Vagina (tissue), 2 donors: ENCODE measurements around the gene OTULIN. TPM values are rescaled to one million over a fixed set of nuclear protein-coding genes. Genes with fewer than 3 reads are reported as not detected.

Experiments used
- DNase-seq, 2 donors: peaks; one replicate each; pipeline ENCODE4 v3.0.0-alpha.2; 2017; ENCODE audit errors: extremely low spot score in 2 of 2
- H3K27ac ChIP-seq: fragments of 200-600 bp; sonication (generic); one replicate; pipeline ENCODE4 v1.5.1; 2019
- H3K27me3 ChIP-seq: fragments of 200-600 bp; sonication (generic); one replicate; pipeline ENCODE4 v1.5.1; 2019
- H3K36me3 ChIP-seq, 2 donors: fragments of 200-600 bp; sonication (generic); one replicate each; pipeline ENCODE4 v1.5.1; 2017 to 2019
- H3K4me1 ChIP-seq: fragments of 200-600 bp; sonication (generic); one replicate; pipeline ENCODE4 v1.5.1; 2019
- H3K4me3 ChIP-seq, 2 donors: fragments of 200-600 bp; sonication (generic); 1 replicate in 1 of 2; 2 replicates in 1 of 2; pipeline ENCODE4 v1.5.1; 2016 to 2019
- H3K9me3 ChIP-seq: fragments of 200-600 bp; sonication (generic); one replicate; pipeline ENCODE4 v1.5.1; 2019
- CTCF ChIP-seq, 3 experiments: fragments of 450-650 bp in 2 of 3; fragments of 200-600 bp in 1 of 3; sonication (generic) in 1 of 3; IDR thresholded peaks; one replicate each; pipeline ENCODE4 v1.5.1; 2017 to 2019; ENCODE audit warnings: antibody characterized with exemption in 3 of 3, mild to moderate bottlenecking in 2 of 3, moderate library complexity in 2 of 3
- POLR2A ChIP-seq, 2 donors: fragments of 450-650 bp; IDR thresholded peaks; one replicate each; pipeline ENCODE4 v1.6.1; 2017; ENCODE audit warnings: antibody characterized with exemption in 2 of 2, mild to moderate bottlenecking in 2 of 2, moderate library complexity in 2 of 2
- POLR2AphosphoS5 ChIP-seq, 2 donors: sonication (generic); formaldehyde crosslinking; IDR thresholded peaks; one replicate each; pipeline ENCODE4 v1.9.0; 2017; ENCODE audit warnings: antibody characterized with exemption in 2 of 2, mild to moderate bottlenecking in 2 of 2, low read depth in 1 of 2; ENCODE audit not compliant: insufficient read depth in 1 of 2
- intact Hi-C: fragments of 100-400 bp; cut with DNase I; formaldehyde crosslinking; loops from one replicate; pipeline ENCODE4 v1.15.1; 2023
- total RNA-seq: library from RNA; depleted of rRNA; stranded (reverse); fragments of >200 nt; gene quantifications from one replicate; pipeline ENCODE4 v1.2.3, GENCODE V29; 2016

OTULIN gene
- total RNA-seq, 1 donor from 2014 or later = 34.1 TPM

- Histone ChIP-seq H3K4me1 (peaks cover 82% of the 10 kb centered on the region), H3K9me3 (no peaks in the 10 kb centered on the region), H3K27me3 (no peaks in the 10 kb centered on the region), H3K36me3 (no peaks in the 10 kb centered on the region), H3K4me3 (no peak overlapping the region), H3K27ac (no peak overlapping the region)
- TF ChIP-seq POLR2AphosphoS5 (IDR thresholded peaks at IDR 0.05; ENCODE audit: insufficient read depth in 1 of 2, low read depth in 1 of 2) (no peak), CTCF (IDR thresholded peaks at IDR 0.05) (no peak), POLR2A (IDR thresholded peaks at IDR 0.05) (no peak)
- intact Hi-C loops = no loop called here
- DNase-seq = no peak
These were observed 3.3 kb downstream of the OTULIN start for GRCh38 chr5:14667770-14668169.

- no peak for DNase-seq
- H3K36me3 ChIP-seq = no peaks in the 10 kb centered on the region
- intact Hi-C loops = no loop called here
- TF ChIP-seq POLR2AphosphoS5 (IDR thresholded peaks at IDR 0.05; ENCODE audit: insufficient read depth in 1 of 2, low read depth in 1 of 2) = no peak
- TF ChIP-seq POLR2A (IDR thresholded peaks at IDR 0.05) = no peak
- TF ChIP-seq CTCF (IDR thresholded peaks at IDR 0.05) = no peak
- peaks cover 79% of the 10 kb centered on the region for H3K4me1 ChIP-seq
- H3K4me3 ChIP-seq = no peak overlapping the region
- no peak overlapping the region for H3K27ac ChIP-seq
- H3K27me3 ChIP-seq = no peaks in the 10 kb centered on the region
- no peaks in the 10 kb centered on the region for H3K9me3 ChIP-seq
These were observed 3.7 kb downstream of the OTULIN start for GRCh38 chr5:14668181-14668591.

- no peak for TF ChIP-seq POLR2A (IDR thresholded peaks at IDR 0.05)
- TF ChIP-seq CTCF (IDR thresholded peaks at IDR 0.05) = no peak
- TF ChIP-seq POLR2AphosphoS5 (IDR thresholded peaks at IDR 0.05; ENCODE audit: insufficient read depth in 1 of 2, low read depth in 1 of 2) = no peak
- Histone ChIP-seq H3K4me3 (no peak overlapping the region), H3K9me3 (no peaks in the 10 kb centered on the region), H3K27ac (no peak overlapping the region), H3K36me3 (peaks cover 0 to 4% of the 10 kb centered on the region in 2 donors), H3K4me1 (peaks cover 76% of the 10 kb centered on the region), H3K27me3 (no peaks in the 10 kb centered on the region)
- intact Hi-C loops = no loop called here
- no peak for DNase-seq
These were observed 4.9 kb downstream of the OTULIN start for GRCh38 chr5:14669415-14669814.

GRCh38 chr5:14669975-14670374 is 5.5 kb downstream of the OTULIN start:
- no peaks in the 10 kb centered on the region for H3K9me3 ChIP-seq
- no peaks in the 10 kb centered on the region for H3K27me3 ChIP-seq
- no peak overlapping the region for H3K4me3 ChIP-seq
- no peak overlapping the region for H3K27ac ChIP-seq
- H3K36me3 ChIP-seq = peaks cover 0 to 6% of the 10 kb centered on the region in 2 donors
- TF ChIP-seq POLR2AphosphoS5 (IDR thresholded peaks at IDR 0.05; ENCODE audit: insufficient read depth in 1 of 2, low read depth in 1 of 2) (no peak), POLR2A (IDR thresholded peaks at IDR 0.05) (no peak), CTCF (IDR thresholded peaks at IDR 0.05) (no peak)
- DNase-seq = no peak
- H3K4me1 ChIP-seq = peaks cover 81% of the 10 kb centered on the region
- intact Hi-C loops = no loop called here

GRCh38 chr5:14671414-14671813 is 6.9 kb downstream of the OTULIN start:
- intact Hi-C loops = no loop called here
- Histone ChIP-seq H3K4me1 (peaks cover 82% of the 10 kb centered on the region), H3K9me3 (no peaks in the 10 kb centered on the region), H3K27ac (no peak overlapping the region), H3K36me3 (peaks cover 0 to 6% of the 10 kb centered on the region in 2 donors), H3K27me3 (no peaks in the 10 kb centered on the region), H3K4me3 (no peak overlapping the region)
- TF ChIP-seq POLR2AphosphoS5 (IDR thresholded peaks at IDR 0.05; ENCODE audit: insufficient read depth in 1 of 2, low read depth in 1 of 2) (no peak), POLR2A (IDR thresholded peaks at IDR 0.05) (no peak), CTCF (IDR thresholded peaks at IDR 0.05) (no peak)
- no peak for DNase-seq
